Peyer's patch (tissue), 4 donors: ENCODE data around the gene PDE4B.

Experiments
- CTCF ChIP-seq, 6 experiments: fragments of 450-650 bp in 4 of 6; fragments of 200-600 bp in 2 of 6; sonication (generic) in 1 of 6; IDR thresholded peaks; one replicate each; pipeline ENCODE4 v1.5.1; 2017 to 2019; ENCODE audit warnings: antibody characterized with exemption in 6 of 6, mild to moderate bottlenecking in 3 of 6, moderate library complexity in 1 of 6
- POLR2A ChIP-seq, 2 donors: fragments of 450-650 bp; IDR thresholded peaks; one replicate each; pipeline ENCODE4 v1.5.1; 2017; ENCODE audit warnings: antibody characterized with exemption in 2 of 2, mild to moderate bottlenecking in 2 of 2, moderate library complexity in 2 of 2

GRCh38 chr1:66262208-66262963, 469.7 kb downstream of the PDE4B start:
- TF ChIP-seq CTCF (IDR thresholded peaks at IDR 0.05) = no peak
- no peak for TF ChIP-seq POLR2A (IDR thresholded peaks at IDR 0.05)
